ENCODE measurements around the gene MAST1. TPM values are rescaled to one million over a fixed set of nuclear protein-coding genes. Genes with fewer than 3 reads are reported as not detected.

Gene MAST1
- total RNA-seq, 2 donors from 2014 or later: 0.42 to 1.4 TPM

- TF ChIP-seq CTCF (IDR thresholded peaks at IDR 0.05): no peak
- Histone ChIP-seq H3K9me3 (no peaks in the 10 kb centered on the region), H3K9ac (ENCODE audit: low read depth in 2 of 2, low read length in 2 of 2) (peak overlapping the region; percentile 95 to 97), H3K27ac (peak overlapping the region; percentile 100), H3K36me3 (no peaks in the 10 kb centered on the region), H3K4me1 (peaks cover 16% of the 10 kb centered on the region), H3K4me3 (peak overlapping the region; percentile 90), H3K27me3 (no peaks in the 10 kb centered on the region)
- peak; percentile 95 for DNase-seq
- intact Hi-C loops (cut with DNase I): no loop called here
Measured at GRCh38 chr19:12793290-12794195, 44.8 kb upstream of the MAST1 start.

- DNase-seq: no peak
- Histone ChIP-seq H3K4me1 (peaks cover 14% of the 10 kb centered on the region), H3K36me3 (no peaks in the 10 kb centered on the region), H3K9ac (ENCODE audit: low read depth in 2 of 2, low read length in 2 of 2) (peak overlapping the region; percentile 95 to 97), H3K27ac (peak overlapping the region; percentile 100), H3K9me3 (no peaks in the 10 kb centered on the region), H3K27me3 (no peaks in the 10 kb centered on the region), H3K4me3 (peak overlapping the region; percentile 90)
- intact Hi-C loops (cut with DNase I): no loop called here
- no peak for TF ChIP-seq CTCF (IDR thresholded peaks at IDR 0.05)
Measured at GRCh38 chr19:12794196-12794941, 43.9 kb upstream of the MAST1 start.

GRCh38 chr19:12794971-12795381 lies 43.3 kb upstream of the MAST1 start:
- no peak for DNase-seq
- H3K9ac ChIP-seq (ENCODE audit: low read depth in 2 of 2, low read length in 2 of 2): no peak overlapping the region
- peak overlapping the region; percentile 100 for H3K27ac ChIP-seq

GRCh38 chr19:12796146-12797071 lies 41.9 kb upstream of the MAST1 start:
- Histone ChIP-seq H3K9me3 (no peaks in the 10 kb centered on the region), H3K27ac (peak overlapping the region; percentile 87), H3K36me3 (no peaks in the 10 kb centered on the region), H3K27me3 (no peaks in the 10 kb centered on the region), H3K9ac (ENCODE audit: low read depth in 2 of 2, low read length in 2 of 2) (peak overlapping the region; percentile 45 to 84), H3K4me3 (no peak overlapping the region), H3K4me1 (peaks cover 14% of the 10 kb centered on the region)
- DNase-seq: peak; percentile 83
- peak; percentile 89 for TF ChIP-seq CTCF (IDR thresholded peaks at IDR 0.05)
- intact Hi-C loops (cut with DNase I): loop anchor here (2.0 to 5.0 kb wide), 2 partner anchors 20 to 34 kb away; no protein-coding TSS in a partner anchor

More at GRCh38 chr19:12794971-12795381, 43.3 kb upstream of the MAST1 start:
- H3K36me3 ChIP-seq: no peaks in the 10 kb centered on the region
- TF ChIP-seq CTCF (IDR thresholded peaks at IDR 0.05): no peak
- H3K27me3 ChIP-seq: no peaks in the 10 kb centered on the region
- H3K4me3 ChIP-seq: no peak overlapping the region
- peaks cover 14% of the 10 kb centered on the region for H3K4me1 ChIP-seq
- H3K9me3 ChIP-seq: no peaks in the 10 kb centered on the region
- intact Hi-C loops (cut with DNase I): loop anchor here (5.0 kb wide), 1 partner anchor 33 kb away; no protein-coding TSS in a partner anchor
